B cell (primary cell): ENCODE results near the gene CMIP. TPM values are rescaled to one million over a fixed set of nuclear protein-coding genes. Genes with fewer than 3 reads are reported as not detected.

Experiments used
- ATAC-seq: fragments of 200-7000 bp; cut with Tn5 transposase; one replicate; pipeline ENCODE4 v1.10.0; 2021; ENCODE audit warnings: low read depth, mild to moderate bottlenecking, moderate number of reproducible peaks, moderate library complexity
- CTCF ChIA-PET: fragments of 350-600 bp; sonication (Branson Sonifier 250); formaldehyde crosslinking; loops from one replicate; lab custom pipeline; 2021; ENCODE audit warnings: antibody characterized with exemption, inconsistent platforms; lab: Charles Lee
- POLR2A ChIA-PET: fragments of 350-600 bp; sonication (Branson Sonifier 250); formaldehyde crosslinking; loops from one replicate; lab custom pipeline; 2021; ENCODE audit warnings: antibody characterized with exemption; lab: Charles Lee
- DNase-seq: peaks from one replicate; pipeline ENCODE4 v3.0.0; 2013
- H2AFZ ChIP-seq: 2 replicates; pipeline ENCODE4 v1.6.1; 2012; ENCODE audit warnings: mild to moderate bottlenecking, low read depth, low read length; ENCODE audit not compliant: insufficient read depth, poor library complexity, severe bottlenecking
- H3K27ac ChIP-seq, 2 donors: 1 replicate in 1 of 2; 2 replicates in 1 of 2; pipeline ENCODE4 v1.5.1; 2012 to 2013; ENCODE audit warnings: low read length in 2 of 2, mild to moderate bottlenecking in 2 of 2, moderate library complexity in 1 of 2
- H3K27me3 ChIP-seq, 4 experiments: fragments of 200-600 bp in 1 of 4; sonication (generic) in 1 of 4; replicated peaks in 1 of 4; 1 replicate in 2 of 4; 2 replicates in 2 of 4; pipeline versions ENCODE4 v1.6.1 to v1.7.0; 2013 to 2016; ENCODE audit warnings: low read length in 3 of 4, mild to moderate bottlenecking in 2 of 4, mixed read lengths in 1 of 4, moderate library complexity in 1 of 4; ENCODE audit not compliant: insufficient read depth in 4 of 4, control insufficient read depth in 3 of 4; ENCODE audit errors: control extremely low read depth in 1 of 4
- H3K36me3 ChIP-seq, 2 experiments: replicated peaks in 1 of 2; 1 replicate in 1 of 2; 2 replicates in 1 of 2; pipeline versions ENCODE4 v1.6.1 to v1.7.1; 2013; ENCODE audit warnings: low read length in 1 of 2; ENCODE audit not compliant: insufficient read depth in 2 of 2, control insufficient read depth in 1 of 2; ENCODE audit errors: control extremely low read depth in 1 of 2, extremely low read depth in 1 of 2
- H3K4me1 ChIP-seq, 2 donors: fragments of 200-600 bp in 1 of 2; sonication (generic) in 1 of 2; 1 replicate in 1 of 2; 2 replicates in 1 of 2; pipeline versions ENCODE4 v1.5.1 to v1.6.1; 2013 to 2017; ENCODE audit warnings: low read length in 2 of 2; ENCODE audit not compliant: control insufficient read depth in 2 of 2, insufficient read depth in 2 of 2
- H3K4me2 ChIP-seq: replicated peaks from 2 replicates; pipeline ENCODE3; 2012; ENCODE audit warnings: mild to moderate bottlenecking, low read depth, low read length; ENCODE audit not compliant: poor library complexity, severe bottlenecking
- H3K4me3 ChIP-seq, 5 experiments: fragments of 200-600 bp in 1 of 5; sonication (generic) in 1 of 5; 1 replicate in 3 of 5; 2 replicates in 2 of 5; pipeline versions ENCODE4 v1.5.1 to v1.7.0; 2011 to 2016; ENCODE audit warnings: low read length in 4 of 5, mild to moderate bottlenecking in 4 of 5, low read depth in 2 of 5, control low read depth in 1 of 5, moderate library complexity in 1 of 5; ENCODE audit not compliant: insufficient read depth in 1 of 5; ENCODE audit errors: control extremely low read depth in 1 of 5, extremely low read depth in 1 of 5
- H3K79me2 ChIP-seq: fragments of 200-600 bp; sonication (generic); one replicate; pipeline ENCODE4 v1.6.0; 2016; ENCODE audit warnings: low read length; ENCODE audit not compliant: control insufficient read depth, insufficient read depth
- H3K9ac ChIP-seq: fragments of 200-600 bp; sonication (generic); 2 replicates; pipeline ENCODE4 v1.6.1; 2017; ENCODE audit warnings: mild to moderate bottlenecking, low read length, moderate library complexity
- H3K9me3 ChIP-seq, 3 donors: one replicate each; pipeline versions ENCODE4 v1.6.1 to v1.7.1; 2013; ENCODE audit warnings: low read length in 2 of 3; ENCODE audit not compliant: control insufficient read depth in 2 of 3, insufficient read depth in 1 of 3; ENCODE audit errors: control extremely low read depth in 1 of 3
- H4K20me1 ChIP-seq: 2 replicates; pipeline ENCODE4 v1.6.0; 2012; ENCODE audit warnings: mild to moderate bottlenecking, low read length; ENCODE audit not compliant: insufficient read depth, control insufficient read depth, poor library complexity, severe bottlenecking
- H3K27ac Mint-ChIP-seq: one replicate; pipeline ENCODE4 v1.8.0; 2021; ENCODE audit warnings: mixed read lengths
- H3K27me3 Mint-ChIP-seq: one replicate; pipeline ENCODE4 v1.8.0; 2021; ENCODE audit warnings: mixed read lengths
- H3K4me1 Mint-ChIP-seq: one replicate; pipeline ENCODE4 v1.8.0; 2021; ENCODE audit warnings: mixed read lengths
- H3K4me3 Mint-ChIP-seq: one replicate; pipeline ENCODE4 v1.8.0; 2021; ENCODE audit warnings: mixed read lengths
- H3K9me3 Mint-ChIP-seq: one replicate; pipeline ENCODE4 v1.8.0; 2022; ENCODE audit warnings: mixed read lengths; ENCODE audit not compliant: insufficient read depth
- EZH2 ChIP-seq: IDR thresholded peaks from 2 replicates; pipeline ENCODE4 v1.6.1; 2012; ENCODE audit warnings: borderline replicate concordance, low read depth, mild to moderate bottlenecking, moderate library complexity, low read length; ENCODE audit not compliant: insufficient read depth, poor library complexity, severe bottlenecking
- WGBS: methylation state at CpG from one replicate; pipeline ENCODE4 v1.1.5; 2013; ENCODE audit warnings: missing lambda C conversion rate; ENCODE audit not compliant: insufficient coverage; 5-methylcytosine and 5-hydroxymethylcytosine counted together
- intact Hi-C: fragments of 100-400 bp; cut with micrococcal nuclease; formaldehyde crosslinking; loops from one replicate; pipeline ENCODE4 v1.10.0; 2022
- polyA plus RNA-seq: library from polyadenylated mRNA; depleted of rRNA; stranded (reverse); fragments of >200 nt; gene quantifications from 2 replicates; pipeline ENCODE4 v1.2.3, GENCODE V29; 2012
- total RNA-seq, 2 donors: library from RNA; stranded (reverse); fragments of 120-200 nt in 1 of 2; gene quantifications; 1 replicate in 1 of 2; 2 replicates in 1 of 2; pipeline versions ENCODE4 v1.2.3 to v1.2.4, GENCODE V29; 2013 to 2022
- TF ChIP-seq, protein P1 (sequence below): fragments of 200-600 bp; IDR thresholded peaks from one replicate; pipeline ENCODE4 v1.8.0; 2022; ENCODE audit warnings: antibody characterized with exemption, mild to moderate bottlenecking

CMIP gene
- total and polyA plus RNA-seq, 2 donors (not counting 1 experiment from before 2014, with no cell fraction given): 27.1 to 155 TPM

GRCh38 chr16:81668243-81669097 lies 223.9 kb downstream of the CMIP start:
- Histone ChIP-seq H3K4me2 (no peak overlapping the region), H3K27me3 (no peaks in the 10 kb centered on the region), H4K20me1 (no peaks in the 10 kb centered on the region), H2AFZ (no peak overlapping the region), H3K4me1 (no peaks in the 10 kb centered on the region), H3K36me3 (peaks cover 0 to 70% of the 10 kb centered on the region in 2 experiments), H3K9ac (no peak overlapping the region), H3K4me3 (no peak overlapping the region), H3K79me2 (peaks cover 13% of the 10 kb centered on the region), H3K9me3 (peaks cover 0 to 7% (median 0%) of the 10 kb centered on the region in 3 donors), H3K27ac (no peak overlapping the region)
- intact Hi-C loops: no loop called here
- no peak for TF ChIP-seq EZH2
- TF ChIP-seq, protein P1, sequence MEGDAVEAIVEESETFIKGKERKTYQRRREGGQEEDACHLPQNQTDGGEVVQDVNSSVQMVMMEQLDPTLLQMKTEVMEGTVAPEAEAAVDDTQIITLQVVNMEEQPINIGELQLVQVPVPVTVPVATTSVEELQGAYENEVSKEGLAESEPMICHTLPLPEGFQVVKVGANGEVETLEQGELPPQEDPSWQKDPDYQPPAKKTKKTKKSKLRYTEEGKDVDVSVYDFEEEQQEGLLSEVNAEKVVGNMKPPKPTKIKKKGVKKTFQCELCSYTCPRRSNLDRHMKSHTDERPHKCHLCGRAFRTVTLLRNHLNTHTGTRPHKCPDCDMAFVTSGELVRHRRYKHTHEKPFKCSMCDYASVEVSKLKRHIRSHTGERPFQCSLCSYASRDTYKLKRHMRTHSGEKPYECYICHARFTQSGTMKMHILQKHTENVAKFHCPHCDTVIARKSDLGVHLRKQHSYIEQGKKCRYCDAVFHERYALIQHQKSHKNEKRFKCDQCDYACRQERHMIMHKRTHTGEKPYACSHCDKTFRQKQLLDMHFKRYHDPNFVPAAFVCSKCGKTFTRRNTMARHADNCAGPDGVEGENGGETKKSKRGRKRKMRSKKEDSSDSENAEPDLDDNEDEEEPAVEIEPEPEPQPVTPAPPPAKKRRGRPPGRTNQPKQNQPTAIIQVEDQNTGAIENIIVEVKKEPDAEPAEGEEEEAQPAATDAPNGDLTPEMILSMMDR: no peak
- Mint-ChIP-seq H3K27ac (peak overlapping the region; percentile 11), H3K9me3 (no peaks in the 10 kb centered on the region), H3K27me3 (no peaks in the 10 kb centered on the region), H3K4me1 (no peaks in the 10 kb centered on the region), H3K4me3 (no peak overlapping the region)
- WGBS: 96% methylated on average over 23 of the region's 23 CpGs
- DNase-seq (no peak), ATAC-seq (no peak)
- POLR2A ChIA-PET: no interaction called here
- CTCF ChIA-PET: no interaction called here
